GM10847 (cell line): ENCODE results near the gene HS6ST2.

Experiments
- POLR2A ChIP-seq: IDR thresholded peaks from 2 replicates; pipeline ENCODE4 v1.6.1; 2011; ENCODE audit not compliant: insufficient read length; ENCODE audit errors: extremely low read depth

The HS6ST2 gene

GRCh38 chrX:132790329-132790728 lies 168.1 kb downstream of the HS6ST2 start:
- no peak for TF ChIP-seq POLR2A

GRCh38 chrX:132786217-132786616 lies 172.2 kb downstream of the HS6ST2 start:
- no peak for TF ChIP-seq POLR2A

GRCh38 chrX:132778917-132779316 lies 179.5 kb downstream of the HS6ST2 start:
- TF ChIP-seq POLR2A = no peak

GRCh38 chrX:132776486-132777210 lies 181.8 kb downstream of the HS6ST2 start:
- TF ChIP-seq POLR2A = no peak

GRCh38 chrX:132775263-132775823 lies 183.1 kb downstream of the HS6ST2 start:
- TF ChIP-seq POLR2A = no peak

- TF ChIP-seq POLR2A = no peak
Measured at GRCh38 chrX:132774010-132774714, 184.3 kb downstream of the HS6ST2 start.

- no peak for TF ChIP-seq POLR2A
Measured at GRCh38 chrX:132769609-132770008, 188.8 kb downstream of the HS6ST2 start.

GRCh38 chrX:132766452-132766851 lies 192.0 kb downstream of the HS6ST2 start:
- TF ChIP-seq POLR2A = no peak

GRCh38 chrX:132763528-132763927 lies 194.9 kb downstream of the HS6ST2 start:
- TF ChIP-seq POLR2A = no peak

- no peak for TF ChIP-seq POLR2A
Measured at GRCh38 chrX:132758759-132759158, 199.7 kb downstream of the HS6ST2 start.

- TF ChIP-seq POLR2A = no peak
Measured at GRCh38 chrX:132757066-132757623, 201.3 kb downstream of the HS6ST2 start.

GRCh38 chrX:132756439-132756838 lies 202.0 kb downstream of the HS6ST2 start:
- TF ChIP-seq POLR2A = no peak

- TF ChIP-seq POLR2A = no peak
Measured at GRCh38 chrX:132751063-132751690, 207.3 kb downstream of the HS6ST2 start.

GRCh38 chrX:132750331-132751062 lies 207.9 kb downstream of the HS6ST2 start:
- no peak for TF ChIP-seq POLR2A

- TF ChIP-seq POLR2A = no peak
Measured at GRCh38 chrX:132749406-132749805, 209.0 kb downstream of the HS6ST2 start.
